HepG2 (cell line): ENCODE measurements around the gene CPHXL2. TPM values are rescaled to one million over a fixed set of nuclear protein-coding genes. Genes with fewer than 3 reads are reported as not detected.

ENCODE experiments used
- ARNTL ChIP-seq: sonication (generic); formaldehyde crosslinking; IDR thresholded peaks from 2 replicates; pipeline ENCODE4 v1.4.0; 2020; ENCODE audit warnings: mild to moderate bottlenecking, missing genetic modification reagents
- BORCS8-MEF2B ChIP-seq: sonication (generic); formaldehyde crosslinking; IDR thresholded peaks from 2 replicates; pipeline ENCODE4 v1.8.0; 2022; ENCODE audit warnings: mild to moderate bottlenecking, missing genetic modification reagents
- ETV6 ChIP-seq: sonication (generic); formaldehyde crosslinking; conservative IDR thresholded peaks from 2 replicates; pipeline ENCODE4 v1.4.0; 2020; ENCODE audit warnings: missing genetic modification reagents
- HBP1 ChIP-seq: IDR thresholded peaks from 2 replicates; pipeline ENCODE4 v1.6.1; 2016; ENCODE audit warnings: low read depth, control low read depth
- HINFP ChIP-seq: sonication (generic); formaldehyde crosslinking; IDR thresholded peaks from 2 replicates; pipeline ENCODE4 v1.4.0; 2020; ENCODE audit warnings: low read depth, mild to moderate bottlenecking, missing genetic modification reagents
- MXD3 ChIP-seq: IDR thresholded peaks from 2 replicates; pipeline ENCODE4 v1.6.1; 2016; ENCODE audit warnings: mild to moderate bottlenecking, missing biosample characterization, missing genetic modification reagents
- NR1H2 ChIP-seq: sonication (generic); formaldehyde crosslinking; IDR thresholded peaks from 2 replicates; pipeline ENCODE4 v1.8.1; 2022; ENCODE audit warnings: low read depth, missing genetic modification reagents, borderline replicate concordance
- POGZ ChIP-seq: sonication (generic); formaldehyde crosslinking; IDR thresholded peaks from 2 replicates; pipeline ENCODE4 v1.4.0; 2020; ENCODE audit warnings: mild to moderate bottlenecking, missing genetic modification reagents
- SOX6 ChIP-seq, 2 experiments: fragments of 450-650 bp in 1 of 2; sonication (generic) in 1 of 2; formaldehyde crosslinking in 1 of 2; IDR thresholded peaks; 2 replicates each; pipeline versions ENCODE4 v1.4.0 to v1.6.1; 2017 to 2020; ENCODE audit warnings: antibody characterized with exemption in 1 of 2, mild to moderate bottlenecking in 1 of 2, missing genetic modification reagents in 1 of 2
- SRF ChIP-seq: IDR thresholded peaks from 2 replicates; pipeline ENCODE4 v1.6.1; 2011; ENCODE audit warnings: mild to moderate bottlenecking, low read depth, low read length, moderate library complexity
- TBL1XR1 ChIP-seq: fragments of 150-350 bp; IDR thresholded peaks from 2 replicates; pipeline ENCODE4 v1.6.1; 2014; ENCODE audit warnings: borderline replicate concordance, low read length; ENCODE audit not compliant: partially characterized antibody
- ZBTB43 ChIP-seq: sonication (generic); formaldehyde crosslinking; conservative IDR thresholded peaks from 2 replicates; pipeline ENCODE4 v1.4.0; 2020; ENCODE audit warnings: missing genetic modification reagents
- ZKSCAN8 ChIP-seq: IDR thresholded peaks from 2 replicates; pipeline ENCODE4 v1.6.1; 2016; ENCODE audit warnings: borderline replicate concordance, missing genetic modification reagents, missing compliant biosample characterization
- ZNF275 ChIP-seq: sonication (generic); formaldehyde crosslinking; IDR thresholded peaks from 2 replicates; pipeline ENCODE4 v1.8.0; 2022; ENCODE audit warnings: missing genetic modification reagents, mild to moderate bottlenecking, inconsistent platforms, borderline replicate concordance
- ZNF280D ChIP-seq: sonication (generic); formaldehyde crosslinking; IDR thresholded peaks from 2 replicates; pipeline ENCODE4 v1.5.1; 2020; ENCODE audit warnings: mild to moderate bottlenecking, missing genetic modification reagents
- ZNF616 ChIP-seq: sonication (generic); formaldehyde crosslinking; IDR thresholded peaks from 2 replicates; pipeline ENCODE4 v1.5.0; 2020; ENCODE audit warnings: low read depth, mild to moderate bottlenecking, missing genetic modification reagents
- ZNF7 ChIP-seq: IDR thresholded peaks from 2 replicates; pipeline ENCODE4 v1.6.1; 2016; ENCODE audit warnings: missing biosample characterization, missing genetic modification reagents
- ZNF883 ChIP-seq: sonication (generic); formaldehyde crosslinking; IDR thresholded peaks from 2 replicates; pipeline ENCODE4 v1.5.1; 2020; ENCODE audit warnings: mild to moderate bottlenecking, missing genetic modification reagents; ENCODE audit errors: not compliant biosample characterization
- ZSCAN22 ChIP-seq: sonication (generic); formaldehyde crosslinking; IDR thresholded peaks from 2 replicates; pipeline ENCODE4 v1.4.0; 2020; ENCODE audit warnings: mild to moderate bottlenecking, missing genetic modification reagents
- polyA plus RNA-seq, 8 experiments: library from polyadenylated mRNA; depleted of rRNA in 3 of 8; stranded (reverse) in 7 of 8; unstranded in 1 of 8; fragments of >200 nt; fragmentation: Illumina TruSeq in 4 of 8; extraction: Trizol in 4 of 8; gene quantifications; 2 replicates each; pipeline versions ENCODE4 v1.2.1 to v1.2.3, GENCODE V29; 2011 to 2016; ENCODE audit warnings: low read depth in 4 of 8, missing spikeins in 1 of 8, mixed read lengths in 1 of 8; ENCODE audit not compliant: insufficient read depth in 1 of 8
- total RNA-seq, 5 experiments: library from RNA; depleted of rRNA; stranded (reverse); fragments of >200 nt; fragmentation: Illumina TruSeq; extraction: Trizol; gene quantifications; 2 replicates each; pipeline ENCODE4 v1.2.3, GENCODE V29; 2016; ENCODE audit warnings: low read depth in 1 of 5

Gene CPHXL2
- total and polyA plus RNA-seq, 2 of the 13 experiments (the other 11 are each of a cell fraction or from before 2014, with no cell fraction given): not detected

GRCh38 chr16:75647492-75648264 lies 29.1 kb downstream of the CPHXL2 start, which contains the start of the genes KARS1 and TERF2IP (continued):
- TF ChIP-seq MXD3 (CRISPR knock-in tag) (peak; percentile 91; the same call in 1 of the 2 replicates), HBP1 (CRISPR knock-in tag) (peak; percentile 93), SRF (no peak), ZBTB43 (CRISPR knock-in tag) (peak; percentile 75), ZNF280D (CRISPR knock-in tag) (peak; percentile 27), ZNF616 (CRISPR knock-in tag) (no peak; the same call in 1 of the 2 replicates), ZNF7 (CRISPR knock-in tag) (no peak), HINFP (CRISPR knock-in tag) (peak; percentile 23), TBL1XR1 (peak; percentile 92), NR1H2 (CRISPR knock-in tag) (no peak), ZKSCAN8 (no peak; the same call in 1 of the 2 replicates), POGZ (CRISPR knock-in tag) (peak; percentile 70; the same call in 1 of the 2 replicates), ZNF275 (peak; percentile 33; the same call in 1 of the 2 replicates), ZNF883 (CRISPR knock-in tag) (peak; percentile 92), ZSCAN22 (CRISPR knock-in tag) (no peak), ETV6 (peak; percentile 15), BORCS8-MEF2B (CRISPR knock-in tag) (peak; percentile 50; the same call in 1 of the 2 replicates), SOX6 (IDR thresholded peaks at IDR 0.05) (no peak), SOX6 (CRISPR knock-in tag; IDR thresholded peaks at IDR 0.05) (peak; percentile 73), ARNTL (CRISPR knock-in tag) (peak; percentile 34; the same call in 1 of the 2 replicates)
